Islet precursor cell (in vitro differentiated cells): Measurements from ENCODE around the gene CFDP1.
"Not testable (repeated sequence)": the region's sequence is repeated elsewhere in the genome, so short reads cannot be mapped to it uniquely, and the experiment has no call there.

ENCODE experiments used
- DNase-seq: peaks from one replicate; pipeline ENCODE4 v3.0.0-alpha.2; 2018

Gene CFDP1

DNA sequence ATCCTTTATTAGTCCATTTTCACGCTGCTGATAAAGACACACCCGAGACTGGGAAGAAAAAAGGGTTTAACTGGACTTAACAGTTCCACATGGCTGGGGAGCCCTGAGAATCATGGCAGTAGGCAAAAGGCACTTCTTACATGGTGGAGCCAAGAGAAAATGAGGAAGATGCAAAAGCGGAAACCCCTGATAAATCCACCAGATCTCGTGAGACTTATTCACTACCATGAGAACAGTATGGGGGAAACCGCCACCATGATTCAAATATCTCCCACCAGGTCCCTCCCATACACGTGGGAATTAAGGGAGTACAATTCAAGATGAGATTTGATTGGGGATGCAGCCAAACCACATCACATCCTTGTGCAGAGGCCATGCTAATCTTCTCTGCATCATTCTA, 146.9 kb downstream of the CFDP1 start:
- DNase-seq = no peak

DNA sequence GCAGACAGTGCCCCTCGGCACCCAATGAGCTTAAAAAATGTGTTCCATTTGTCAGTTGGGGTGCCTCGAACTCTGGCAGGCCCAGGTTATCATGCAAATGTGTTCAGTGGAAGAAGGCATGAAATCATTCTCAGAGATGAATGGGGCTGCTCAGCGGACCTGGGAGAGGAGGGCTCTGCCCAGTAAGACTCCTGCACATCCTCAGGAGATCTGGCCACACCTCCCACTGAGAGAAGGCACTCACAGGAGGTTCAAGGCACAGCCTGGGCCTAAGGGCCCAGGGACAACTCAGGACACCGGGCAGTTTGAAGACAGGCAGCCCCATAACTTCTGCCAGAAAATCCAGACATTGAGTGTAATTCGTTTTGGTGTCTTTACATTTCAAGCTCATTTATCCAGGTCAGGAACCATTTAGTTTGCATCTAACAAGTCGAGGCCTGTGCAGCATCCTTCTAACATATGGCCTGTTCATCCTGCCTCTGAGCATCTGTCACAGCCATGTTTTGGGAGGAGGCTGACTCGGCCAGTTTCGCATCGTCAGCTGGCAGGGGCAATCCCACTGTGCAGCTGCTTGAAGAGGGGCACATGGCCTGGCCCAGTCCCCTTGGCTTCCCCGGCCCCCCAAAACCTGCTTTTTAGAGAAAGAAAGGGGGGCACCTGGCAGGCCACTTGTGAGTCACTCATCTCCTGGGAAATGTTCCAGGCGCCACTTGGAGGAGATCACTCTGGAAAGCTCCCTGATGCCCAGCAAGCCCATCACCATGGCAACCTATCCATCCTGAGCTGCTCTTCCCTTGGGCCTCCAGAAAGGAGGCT, 150.6 kb downstream of the CFDP1 start:
- no peak for DNase-seq

DNA sequence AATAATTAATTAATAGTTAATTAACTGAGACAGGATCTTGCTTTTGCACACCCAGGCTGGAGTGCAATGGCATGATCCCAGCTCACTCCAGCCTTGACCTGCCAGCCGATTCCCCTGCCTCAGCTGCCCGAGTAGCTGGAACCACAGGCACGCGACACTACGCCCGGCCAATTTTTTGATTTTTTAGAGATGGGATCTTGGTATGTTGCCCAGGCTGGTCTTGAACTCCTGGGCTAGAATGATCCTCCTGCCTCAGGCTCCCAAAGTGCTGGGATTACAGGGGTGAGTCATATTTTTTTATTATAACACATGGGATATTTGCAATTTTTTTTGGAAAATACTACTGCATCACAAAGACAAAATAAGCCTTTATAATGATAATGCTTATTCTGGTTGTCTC, 151.5 kb downstream of the CFDP1 start:
- DNase-seq = no peak

DNA sequence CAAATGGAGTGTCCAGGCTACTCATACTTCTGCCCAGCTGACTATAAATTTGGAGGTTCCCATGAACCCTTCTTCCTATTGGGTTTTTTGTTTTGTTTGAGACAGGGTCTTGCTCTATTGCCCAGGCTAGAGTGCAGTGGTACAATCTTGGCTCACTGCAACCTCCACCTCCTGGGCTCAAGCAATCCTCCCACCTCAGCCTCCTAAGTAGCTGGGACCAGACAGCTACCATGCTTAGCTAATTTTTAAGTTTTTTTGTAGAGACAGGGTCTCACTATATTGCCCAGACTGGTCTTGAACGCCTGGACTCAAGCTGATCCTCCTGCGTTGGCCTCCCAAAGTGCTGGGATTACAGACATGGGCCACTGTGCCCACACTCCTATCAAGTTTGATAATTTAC, 152.3 kb downstream of the CFDP1 start:
- DNase-seq = not testable (repeated sequence)

DNA sequence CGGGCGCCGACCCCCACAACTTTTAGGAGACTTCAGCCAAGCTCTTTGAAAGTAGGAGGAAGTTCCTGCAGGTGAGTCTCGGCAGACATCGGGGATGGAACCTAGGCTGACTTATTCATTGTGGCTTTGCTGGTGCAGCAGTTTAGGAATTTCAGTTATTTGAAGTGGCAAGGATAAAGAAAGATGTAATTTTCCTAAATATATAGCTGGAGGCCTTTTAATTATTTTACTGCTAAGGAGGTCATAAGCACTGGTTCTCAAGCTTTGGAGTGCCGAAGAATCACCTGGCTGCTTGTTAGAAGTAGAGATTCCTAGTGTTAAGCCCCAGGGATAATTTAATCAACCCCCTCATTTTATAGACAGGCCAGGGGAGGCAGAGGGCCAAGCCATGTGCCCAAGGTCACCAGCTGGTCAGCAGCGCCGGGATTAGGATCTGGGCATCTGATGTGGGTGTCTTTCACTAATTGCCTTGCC, 152.9 kb downstream of the CFDP1 start:
- no peak for DNase-seq

DNA sequence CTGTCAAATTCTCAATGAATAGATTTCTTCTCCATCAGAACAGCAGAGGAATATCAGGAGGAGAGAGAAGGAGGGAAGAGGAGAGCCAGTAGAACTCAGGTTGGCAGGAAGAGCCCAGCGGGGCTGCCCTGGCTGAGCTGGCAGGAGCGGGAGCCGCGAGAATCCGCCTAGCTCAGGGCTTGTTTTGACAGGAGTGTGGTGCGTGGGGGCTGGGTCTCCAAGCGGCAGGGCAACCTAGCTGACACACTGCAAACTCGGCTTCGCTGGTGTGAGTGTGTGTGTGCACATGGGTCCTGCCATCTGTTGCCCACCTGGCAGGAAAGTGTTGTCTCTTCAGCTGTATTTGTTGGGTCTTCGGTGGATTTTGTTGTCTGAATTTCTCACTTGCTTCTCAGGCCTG, 154.0 kb downstream of the CFDP1 start:
- no peak for DNase-seq

DNA sequence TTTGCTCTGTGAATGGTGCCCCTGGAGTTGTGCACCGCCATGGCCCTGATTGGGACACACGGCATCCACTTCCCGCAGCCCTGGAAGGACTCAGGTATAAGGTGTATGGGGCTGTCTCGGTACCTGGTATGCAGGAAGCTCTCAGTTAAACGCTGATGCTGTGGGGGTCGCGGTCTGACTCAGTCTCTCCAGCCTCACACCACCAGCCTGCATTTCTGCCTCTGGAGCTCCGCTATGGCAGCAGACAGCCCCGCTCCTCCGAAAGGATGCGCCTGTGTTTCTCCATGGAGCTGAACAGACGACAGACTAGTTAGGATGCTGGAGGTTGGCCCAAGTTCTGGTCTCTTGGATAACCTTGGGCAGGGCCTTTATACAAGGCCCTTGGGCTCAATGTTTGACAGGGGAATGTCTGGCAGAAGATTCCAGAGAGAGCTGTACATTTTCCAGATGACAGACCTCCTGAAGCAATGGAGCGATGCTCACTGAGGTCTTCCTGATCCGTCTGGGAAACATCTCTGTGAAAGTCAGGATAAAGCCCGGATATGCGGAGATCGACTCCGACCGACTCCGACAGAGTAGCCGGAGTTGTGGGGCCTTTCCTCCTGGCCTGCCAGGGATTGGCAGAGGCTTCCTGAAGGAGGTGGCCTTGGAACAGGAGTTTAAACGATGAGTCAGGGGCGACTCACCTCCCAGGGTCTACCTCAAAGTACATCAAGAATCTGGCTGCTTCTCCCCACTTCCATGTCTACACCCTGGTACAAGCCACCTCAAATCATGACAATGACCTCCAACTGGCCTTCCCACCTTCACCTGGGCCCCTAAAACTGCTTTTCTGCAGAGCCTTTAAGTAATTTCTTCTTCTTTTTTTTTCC, 160.0 kb downstream of the CFDP1 start:
- peak; percentile 90 for DNase-seq

DNA sequence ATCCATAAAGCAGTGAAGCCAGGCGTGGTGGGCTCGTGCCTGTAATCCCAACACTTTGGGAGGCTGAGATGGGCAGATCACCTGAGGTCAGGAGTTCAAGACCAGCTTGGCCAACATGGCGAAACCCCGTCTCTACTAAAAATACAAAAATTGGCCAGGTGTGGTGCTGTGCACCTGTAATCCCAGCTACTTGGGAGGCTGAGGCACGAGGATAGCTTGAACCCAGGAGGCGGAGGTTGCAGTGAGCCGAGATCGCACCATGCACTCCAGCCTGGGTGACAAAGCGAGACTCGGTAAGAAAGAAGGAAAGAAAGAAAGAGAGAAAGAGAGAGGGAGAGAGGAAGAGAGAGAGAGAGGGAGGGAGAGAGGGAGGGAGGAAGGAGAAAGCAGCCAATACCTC, 160.7 kb downstream of the CFDP1 start:
- not testable (repeated sequence) for DNase-seq

DNA sequence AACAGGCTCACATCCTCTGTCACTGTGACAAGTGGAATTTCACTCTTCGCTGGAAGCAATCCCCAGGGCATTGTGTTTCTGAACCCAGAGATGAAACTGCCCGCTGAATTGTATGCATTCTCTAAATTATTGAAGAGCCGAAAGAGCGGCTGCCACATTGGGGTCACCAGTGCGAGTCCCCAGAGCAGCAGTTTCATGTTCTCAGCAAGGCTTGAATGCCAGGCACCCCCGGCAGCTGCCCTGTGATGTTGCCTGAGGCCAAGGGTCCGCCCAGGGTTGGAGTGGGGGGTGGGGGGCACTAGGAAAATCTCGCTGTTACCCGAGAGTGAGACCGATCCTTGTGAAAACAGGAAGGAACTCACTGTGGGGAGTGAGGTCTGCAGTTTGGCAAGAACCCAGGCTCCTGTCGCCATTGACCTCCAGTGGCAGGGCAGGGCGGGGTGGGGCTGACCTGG, 161.2 kb downstream of the CFDP1 start:
- DNase-seq = peak; percentile 83

DNA sequence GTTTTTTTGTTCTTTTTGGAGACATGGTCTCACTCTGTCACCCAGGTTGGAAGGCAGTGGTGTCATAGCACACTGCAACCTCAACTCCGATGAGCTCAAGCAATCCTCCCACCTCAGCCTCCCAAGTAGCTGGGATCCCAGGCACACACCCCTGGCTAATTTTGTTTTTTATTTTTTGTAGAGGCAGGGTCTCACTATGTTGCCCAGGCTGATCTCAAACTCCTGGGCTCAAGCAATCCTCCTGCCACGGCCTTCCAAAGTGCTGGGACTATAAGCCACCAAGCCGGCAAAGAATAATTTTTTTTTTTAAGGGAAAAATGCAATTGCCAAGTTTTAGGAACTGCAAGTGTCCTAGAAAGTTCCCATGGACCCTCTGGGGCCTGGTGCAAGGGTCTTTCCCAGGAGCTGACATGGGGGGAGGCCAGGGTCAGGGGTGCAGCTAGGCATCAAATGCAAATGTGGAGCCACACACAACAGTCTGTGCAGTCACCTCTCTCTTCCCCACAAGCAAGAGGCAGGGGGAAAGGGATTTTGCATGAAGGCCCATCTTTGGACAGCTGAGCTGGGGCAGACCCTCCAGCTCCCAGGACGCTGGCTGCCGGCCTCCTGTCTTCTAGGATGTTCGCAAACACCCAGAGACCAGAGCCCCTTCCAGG, 161.7 kb downstream of the CFDP1 start:
- no peak for DNase-seq

DNA sequence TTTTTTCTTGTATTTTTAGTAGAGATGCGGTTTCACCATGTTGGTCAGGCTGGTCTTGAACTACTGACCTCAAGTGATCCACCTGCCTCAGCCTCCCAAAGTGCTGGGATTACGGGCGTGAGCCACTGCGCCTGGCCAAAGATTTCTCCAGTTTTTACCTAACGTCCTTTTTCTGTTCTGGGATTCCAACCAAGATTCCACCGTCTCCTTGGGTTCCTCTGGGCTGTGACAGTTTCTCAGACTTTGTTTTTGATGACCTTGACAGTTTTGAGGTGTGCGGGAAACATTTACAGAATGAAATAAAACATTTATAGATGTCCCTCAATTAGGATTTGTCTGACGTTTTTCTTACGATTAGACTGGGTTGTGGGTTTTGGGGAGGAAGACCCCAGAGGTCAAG, 163.9 kb downstream of the CFDP1 start:
- DNase-seq = not testable (repeated sequence)

DNA sequence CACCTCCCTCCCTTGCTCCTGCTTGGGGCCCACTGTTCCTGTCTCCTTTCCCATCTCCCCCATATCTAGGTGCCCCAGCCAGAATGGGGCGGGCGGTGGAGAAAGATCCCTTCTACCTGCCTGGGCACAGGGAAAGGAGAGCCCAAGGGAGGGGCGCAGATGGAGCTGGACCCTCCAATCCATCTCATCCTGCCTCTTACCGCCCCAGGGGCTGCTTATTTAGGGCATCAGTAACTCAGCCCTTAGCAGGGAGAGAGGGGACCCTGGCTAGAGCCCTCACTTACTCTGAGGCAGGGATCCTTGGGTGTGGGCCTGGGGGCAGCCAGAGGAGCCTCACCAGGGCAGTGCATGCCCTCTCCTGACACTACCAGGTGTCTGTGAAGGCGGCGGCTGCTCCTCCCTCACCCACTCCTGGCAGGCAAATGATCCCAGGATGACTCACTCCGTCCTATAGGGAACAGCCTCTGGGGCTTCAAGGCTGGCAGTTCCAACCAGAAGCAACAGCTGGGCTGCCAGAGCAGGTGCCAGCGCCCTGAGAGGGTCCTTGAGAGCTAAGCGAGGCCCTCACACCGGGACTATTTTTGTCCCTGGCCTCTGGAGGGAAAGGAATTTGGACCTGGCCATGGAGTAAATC, 165.6 kb downstream of the CFDP1 start:
- DNase-seq = peak; percentile 91

DNA sequence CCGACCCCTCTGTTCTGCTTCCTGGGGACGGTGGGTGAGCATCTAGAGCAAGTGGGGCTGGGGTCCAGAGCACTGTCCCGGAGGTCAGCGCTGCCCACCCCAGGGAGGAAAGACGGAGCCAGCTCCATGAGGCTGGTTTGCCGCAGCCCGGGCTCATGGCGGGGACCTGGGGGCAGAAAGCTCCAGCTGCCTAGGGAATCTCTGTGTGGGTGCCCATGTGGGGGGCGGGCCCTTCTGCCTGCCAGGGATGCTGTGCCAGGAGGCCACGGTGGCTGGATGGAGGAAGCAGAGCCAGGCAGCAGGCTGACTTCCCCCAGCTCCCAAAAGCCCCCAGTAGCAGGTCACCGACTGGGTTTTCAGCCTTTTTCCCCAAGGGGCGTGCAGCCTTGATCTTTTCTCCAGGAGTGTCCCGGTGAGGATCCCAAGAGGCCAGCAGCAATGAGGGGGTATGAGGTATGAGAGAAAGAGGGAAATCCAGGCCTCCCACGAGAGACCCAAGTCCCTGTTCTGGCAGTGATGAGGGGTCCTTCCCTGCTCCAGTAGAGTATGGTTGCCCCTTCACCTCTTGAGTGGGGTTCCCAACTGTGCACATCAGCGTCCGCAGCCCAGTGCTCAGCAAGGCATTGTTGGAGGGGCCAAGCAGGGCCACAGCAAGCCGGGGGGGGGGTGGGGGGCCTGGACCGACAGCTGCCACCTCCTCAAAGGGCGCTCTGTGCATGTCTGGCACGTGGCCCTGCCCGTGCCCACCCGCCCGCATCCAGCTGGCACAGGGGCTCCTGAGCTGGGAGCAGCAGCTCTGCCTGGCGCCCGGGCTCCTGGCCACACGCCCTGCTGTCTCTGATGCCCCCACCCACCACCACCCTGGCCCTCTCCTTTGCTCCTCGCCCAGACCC, 166.3 kb downstream of the CFDP1 start:
- DNase-seq = no peak

DNA sequence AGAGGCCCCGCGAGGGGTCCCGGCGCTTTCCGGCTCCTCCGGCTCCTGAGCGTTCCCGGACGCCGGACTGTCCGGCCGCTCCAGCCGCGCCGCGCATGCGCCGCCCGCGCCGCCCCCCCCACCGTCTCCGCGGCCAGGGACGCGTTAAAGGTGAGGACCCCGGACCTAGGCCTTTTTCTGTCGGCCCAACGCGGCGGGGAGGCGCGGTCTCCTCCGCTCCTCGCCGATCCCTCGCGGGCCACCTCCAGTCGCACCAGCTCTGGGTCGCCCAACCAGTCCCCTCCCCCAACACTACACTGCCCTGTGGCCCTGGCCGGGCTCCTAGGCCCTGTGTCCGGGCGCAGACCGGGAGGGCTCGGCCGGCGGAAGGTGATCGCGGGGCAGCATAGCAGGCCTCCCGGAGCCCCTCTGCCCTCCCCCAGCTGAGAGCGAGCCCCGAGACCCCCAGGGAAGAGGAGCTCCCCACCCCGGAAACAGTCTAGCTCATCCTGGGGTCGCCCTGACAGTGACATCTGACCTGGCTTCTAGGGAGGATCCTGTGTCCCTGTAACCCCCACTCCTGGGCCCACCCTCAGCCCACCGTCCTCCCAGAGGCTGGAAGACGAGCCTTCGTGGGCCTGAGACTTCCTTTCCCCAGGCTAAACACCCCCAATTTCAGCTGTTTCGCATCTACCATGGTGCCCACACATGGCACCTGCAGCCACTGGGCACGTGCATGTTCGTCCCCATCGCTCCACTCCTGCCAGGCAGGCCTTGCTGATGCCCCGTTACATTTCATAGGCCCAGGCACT, 167.2 kb downstream of the CFDP1 start:
- peak; percentile 96 for DNase-seq

DNA sequence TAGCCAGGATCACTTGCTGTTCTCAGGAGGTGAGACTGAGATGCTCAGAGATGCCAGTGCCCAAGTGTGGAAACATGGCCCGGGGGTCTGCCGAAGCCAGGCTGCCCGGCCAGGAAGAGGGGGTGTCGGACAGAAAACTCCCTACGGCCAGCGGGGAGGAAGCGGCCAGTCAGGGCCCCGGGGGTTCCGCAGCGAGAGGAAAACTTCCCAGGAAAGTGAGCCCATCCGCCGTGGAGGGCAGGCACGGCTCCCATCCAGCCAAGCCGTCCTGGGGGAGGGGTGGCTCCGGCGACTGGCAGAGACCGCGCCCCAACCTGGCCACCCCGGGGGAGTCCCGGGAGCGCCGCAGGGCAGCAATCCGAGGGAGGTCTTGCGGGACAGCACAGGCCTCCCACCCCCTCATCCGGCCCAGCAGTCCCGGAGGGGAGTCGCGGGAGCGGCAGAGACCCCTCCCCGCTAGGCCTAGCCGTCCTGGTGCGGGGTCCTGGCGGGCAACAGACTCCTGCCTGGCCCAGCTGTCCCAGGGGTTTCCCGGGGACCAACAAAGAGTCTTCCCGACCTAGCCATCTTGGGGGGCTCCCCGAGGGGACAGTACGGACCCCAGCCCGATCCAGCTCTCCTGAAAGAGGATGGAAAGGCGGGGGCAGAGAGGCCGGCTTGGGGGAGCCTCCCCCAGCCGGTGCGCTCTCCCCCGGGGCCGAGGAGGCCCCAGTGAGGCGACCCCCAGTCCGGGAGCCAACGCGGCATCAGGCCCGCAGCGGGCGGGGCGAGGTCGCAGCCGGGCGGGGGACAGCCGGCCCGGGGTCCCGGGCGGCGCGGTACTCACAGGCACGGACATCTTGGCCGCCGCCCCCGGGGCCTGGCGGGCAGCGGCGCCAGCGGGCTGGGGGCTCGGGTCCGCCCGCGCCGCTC, 168.0 kb downstream of the CFDP1 start:
- DNase-seq = peak; percentile 64

DNA sequence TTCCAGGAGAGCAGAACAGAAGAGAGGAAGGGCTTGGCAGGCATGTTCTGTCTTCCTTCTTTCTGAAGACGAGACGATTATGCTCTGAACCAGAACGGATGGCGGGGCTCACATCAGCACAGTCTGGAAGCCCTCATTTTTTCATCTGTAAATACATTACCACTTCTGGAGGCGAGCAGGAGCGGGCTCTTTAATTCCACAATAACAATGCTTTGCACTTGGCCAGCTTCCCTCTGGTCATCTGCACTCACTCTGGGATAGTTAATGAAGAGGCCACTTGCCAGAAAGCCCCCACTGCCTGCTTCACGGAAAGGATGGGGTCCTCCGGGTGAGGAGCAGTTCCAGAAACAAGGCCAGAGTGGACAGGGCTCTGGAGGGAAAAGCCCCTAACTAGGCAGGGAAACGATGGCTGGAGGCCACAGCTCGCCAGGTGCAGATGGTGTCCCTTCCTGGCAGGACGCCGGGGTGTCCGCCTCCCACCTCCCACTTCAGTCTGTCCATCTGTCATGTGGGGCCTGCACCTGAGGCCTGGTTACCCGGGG, 168.8 kb downstream of the CFDP1 start:
- no peak for DNase-seq

DNA sequence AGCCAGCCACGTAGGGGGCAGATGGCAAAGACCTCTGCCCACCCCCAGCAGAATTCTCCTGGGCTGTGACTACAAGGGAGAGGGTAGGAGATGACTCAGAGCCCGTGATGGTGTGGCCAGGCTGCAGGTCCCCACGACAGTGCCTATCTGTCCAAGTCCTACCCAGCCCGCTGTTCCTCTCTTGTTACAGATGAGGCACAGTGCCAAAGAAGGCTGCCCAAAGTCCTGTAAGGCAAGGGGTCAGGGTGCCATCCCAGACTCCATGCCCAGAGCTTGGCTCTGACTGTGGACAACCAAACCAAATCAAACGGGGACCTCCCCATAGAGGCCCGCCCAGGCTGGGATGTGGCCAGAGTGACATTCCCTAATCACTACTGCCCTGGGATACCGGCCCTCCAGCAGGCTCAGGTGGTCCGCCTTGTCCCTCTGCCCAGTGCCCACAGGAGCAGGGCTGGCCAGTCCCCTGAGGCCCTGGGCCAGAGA, 169.3 kb downstream of the CFDP1 start:
- DNase-seq = peak; percentile 56

DNA sequence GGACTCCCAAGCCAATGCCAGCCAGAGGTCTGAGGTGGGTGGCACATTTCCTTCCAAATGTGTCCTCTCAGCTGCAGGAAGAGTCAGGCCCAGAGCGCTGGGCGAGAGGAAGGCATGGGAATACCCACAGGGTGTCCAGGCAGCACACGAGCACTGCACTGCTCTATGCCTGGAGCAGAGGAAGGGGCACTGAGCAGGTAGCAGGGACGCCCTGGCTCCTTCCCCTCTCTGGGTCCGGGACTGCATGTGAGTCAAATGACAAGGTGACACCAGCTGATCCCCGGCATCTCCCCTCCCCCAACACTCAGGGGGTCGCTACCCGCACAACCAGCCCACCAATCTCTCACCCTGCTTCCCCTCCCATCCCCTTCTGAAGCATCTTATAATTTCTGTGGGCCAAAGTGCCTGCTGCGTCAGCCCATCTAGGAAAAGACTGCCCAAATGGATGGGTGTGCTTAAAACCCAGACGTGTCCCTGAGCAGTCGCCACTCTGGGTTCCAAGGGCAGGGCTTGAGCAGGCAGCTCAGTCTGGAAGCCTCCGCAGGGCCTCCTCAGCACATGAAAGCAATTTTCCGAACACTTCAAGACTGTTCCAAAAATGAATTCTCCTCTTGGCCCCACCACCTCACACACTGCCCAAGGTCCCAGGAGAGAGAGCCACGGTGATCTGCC, 169.9 kb downstream of the CFDP1 start:
- peak; percentile 51 for DNase-seq

DNA sequence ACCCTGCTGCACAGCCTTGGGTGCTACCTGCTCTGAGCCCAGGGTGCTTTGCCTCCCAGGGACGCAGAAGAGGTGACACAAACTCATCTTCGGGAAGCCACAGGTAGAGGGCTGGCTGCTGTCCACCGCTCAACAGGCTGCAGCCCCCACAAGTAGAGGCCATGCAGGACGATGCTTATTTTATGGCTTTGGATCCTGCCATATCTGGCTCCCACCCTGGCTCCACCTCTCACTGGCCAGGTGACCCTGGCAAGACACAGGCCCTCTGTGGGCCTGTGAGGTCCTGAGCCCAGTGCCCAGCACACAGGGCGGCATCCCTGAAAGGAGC, 170.5 kb downstream of the CFDP1 start:
- no peak for DNase-seq
